Retinal pigment epithelial cell (primary cell): Measurements from ENCODE around the gene DYNLT3.

ENCODE experiments used
- DNase-seq: peaks from one replicate; pipeline ENCODE4 v3.0.0-alpha.2; 2010; ENCODE audit warnings: low read depth
- H3K4me3 ChIP-seq: 2 replicates; pipeline ENCODE4 v1.5.1; 2011; ENCODE audit warnings: mild to moderate bottlenecking, low read length, control low read depth, moderate library complexity
- TF ChIP-seq, protein P1 (sequence below): conservative IDR thresholded peaks from 2 replicates; pipeline ENCODE4 v1.5.1; 2011; ENCODE audit warnings: low read depth, low read length, control low read depth, inconsistent platforms

Gene DYNLT3

DNA sequence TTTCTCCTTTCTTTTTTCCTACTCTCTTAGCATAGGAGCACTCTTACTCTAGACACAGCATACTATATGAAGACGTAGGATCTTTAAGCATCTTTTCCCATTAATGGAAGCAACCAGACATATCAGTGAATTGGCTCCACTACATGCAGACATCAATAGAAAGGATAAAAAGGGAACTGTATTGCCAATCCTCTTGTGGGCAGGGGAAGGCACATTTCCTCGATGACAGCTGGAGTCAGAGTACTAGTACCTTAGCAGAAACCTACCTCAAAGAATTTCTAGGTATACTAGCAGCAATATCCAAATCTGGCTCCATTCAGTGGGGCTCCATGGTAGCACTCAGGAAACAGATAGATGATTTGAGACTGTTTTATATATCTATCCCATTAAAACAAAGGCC, 47.4 kb downstream of the DYNLT3 start:
- TF ChIP-seq, protein P1, sequence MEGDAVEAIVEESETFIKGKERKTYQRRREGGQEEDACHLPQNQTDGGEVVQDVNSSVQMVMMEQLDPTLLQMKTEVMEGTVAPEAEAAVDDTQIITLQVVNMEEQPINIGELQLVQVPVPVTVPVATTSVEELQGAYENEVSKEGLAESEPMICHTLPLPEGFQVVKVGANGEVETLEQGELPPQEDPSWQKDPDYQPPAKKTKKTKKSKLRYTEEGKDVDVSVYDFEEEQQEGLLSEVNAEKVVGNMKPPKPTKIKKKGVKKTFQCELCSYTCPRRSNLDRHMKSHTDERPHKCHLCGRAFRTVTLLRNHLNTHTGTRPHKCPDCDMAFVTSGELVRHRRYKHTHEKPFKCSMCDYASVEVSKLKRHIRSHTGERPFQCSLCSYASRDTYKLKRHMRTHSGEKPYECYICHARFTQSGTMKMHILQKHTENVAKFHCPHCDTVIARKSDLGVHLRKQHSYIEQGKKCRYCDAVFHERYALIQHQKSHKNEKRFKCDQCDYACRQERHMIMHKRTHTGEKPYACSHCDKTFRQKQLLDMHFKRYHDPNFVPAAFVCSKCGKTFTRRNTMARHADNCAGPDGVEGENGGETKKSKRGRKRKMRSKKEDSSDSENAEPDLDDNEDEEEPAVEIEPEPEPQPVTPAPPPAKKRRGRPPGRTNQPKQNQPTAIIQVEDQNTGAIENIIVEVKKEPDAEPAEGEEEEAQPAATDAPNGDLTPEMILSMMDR, result no peak
- no peak overlapping the region for H3K4me3 ChIP-seq
- no peak for DNase-seq

DNA sequence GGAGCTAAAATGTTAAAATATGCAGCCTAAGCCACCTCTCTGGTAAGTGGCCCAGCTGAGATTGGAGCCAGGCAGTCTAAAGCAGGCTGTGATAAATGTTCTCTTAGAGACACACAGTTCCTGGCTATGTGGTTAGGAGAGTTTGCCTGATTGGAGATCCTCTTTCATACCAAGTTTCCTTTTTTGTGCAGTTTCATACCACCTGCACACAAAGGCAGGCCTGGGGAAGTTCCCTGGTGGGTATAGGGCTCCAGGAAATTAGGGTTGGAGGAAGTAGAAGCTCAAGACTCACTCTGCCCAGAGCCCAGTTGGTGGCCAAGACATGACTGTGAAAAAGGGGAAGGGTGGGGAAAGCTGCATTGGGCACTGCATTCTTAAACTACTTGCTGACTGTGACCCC, 50.6 kb downstream of the DYNLT3 start:
- H3K4me3 ChIP-seq, result no peak overlapping the region
- TF ChIP-seq, protein P1, result no peak
- DNase-seq, result no peak

DNA sequence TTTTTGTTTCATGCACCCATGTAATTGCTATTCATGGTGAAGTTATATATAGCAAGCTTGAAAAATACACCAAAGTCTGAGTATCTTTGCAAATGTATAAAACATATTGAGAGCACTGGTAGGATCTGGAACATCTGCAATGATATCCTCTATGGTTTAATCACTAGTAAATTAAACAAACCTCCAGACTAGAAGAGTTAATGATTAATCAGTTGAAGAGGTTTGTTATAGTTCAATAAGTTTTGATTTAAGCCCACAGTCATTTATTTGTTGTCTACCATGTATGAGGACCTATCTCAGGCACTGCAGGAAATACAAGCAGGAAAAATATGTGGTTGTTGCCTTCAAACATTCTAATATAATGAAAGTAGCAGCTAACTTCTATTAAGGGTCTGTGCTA, 51.1 kb downstream of the DYNLT3 start:
- H3K4me3 ChIP-seq, result no peak overlapping the region
- TF ChIP-seq, protein P1, result no peak
- no peak for DNase-seq
